ENCODE data around the gene TPST2.

The TPST2 gene

DNA sequence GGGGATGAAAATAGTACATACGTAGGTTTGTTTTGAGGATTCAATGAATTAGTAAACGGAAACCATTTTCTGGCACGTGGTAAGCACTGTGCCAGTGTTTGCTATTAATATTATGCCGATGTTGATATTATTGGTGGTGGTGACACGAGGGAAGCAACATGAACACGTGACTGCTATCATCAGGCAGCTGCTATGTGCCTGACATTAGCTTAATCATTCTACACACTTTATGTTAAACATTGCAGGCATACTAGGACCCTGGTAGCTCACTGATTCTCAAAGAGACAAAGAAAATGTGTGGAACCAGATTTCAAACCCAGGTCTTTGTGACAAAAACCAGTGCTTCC is 105.6 kb downstream of the TPST2 start:
- peak overlapping the region; percentile 62 for H3K4me3 ChIP-seq (ENCODE audit: severe bottlenecking)
- H3K4me1 ChIP-seq (ENCODE audit: insufficient read depth, poor library complexity, severe bottlenecking) = peaks cover 13% of the 10 kb centered on the region
- H3K9me3 ChIP-seq (ENCODE audit: severe bottlenecking) = no peaks in the 10 kb centered on the region
- TF ChIP-seq, protein P1, sequence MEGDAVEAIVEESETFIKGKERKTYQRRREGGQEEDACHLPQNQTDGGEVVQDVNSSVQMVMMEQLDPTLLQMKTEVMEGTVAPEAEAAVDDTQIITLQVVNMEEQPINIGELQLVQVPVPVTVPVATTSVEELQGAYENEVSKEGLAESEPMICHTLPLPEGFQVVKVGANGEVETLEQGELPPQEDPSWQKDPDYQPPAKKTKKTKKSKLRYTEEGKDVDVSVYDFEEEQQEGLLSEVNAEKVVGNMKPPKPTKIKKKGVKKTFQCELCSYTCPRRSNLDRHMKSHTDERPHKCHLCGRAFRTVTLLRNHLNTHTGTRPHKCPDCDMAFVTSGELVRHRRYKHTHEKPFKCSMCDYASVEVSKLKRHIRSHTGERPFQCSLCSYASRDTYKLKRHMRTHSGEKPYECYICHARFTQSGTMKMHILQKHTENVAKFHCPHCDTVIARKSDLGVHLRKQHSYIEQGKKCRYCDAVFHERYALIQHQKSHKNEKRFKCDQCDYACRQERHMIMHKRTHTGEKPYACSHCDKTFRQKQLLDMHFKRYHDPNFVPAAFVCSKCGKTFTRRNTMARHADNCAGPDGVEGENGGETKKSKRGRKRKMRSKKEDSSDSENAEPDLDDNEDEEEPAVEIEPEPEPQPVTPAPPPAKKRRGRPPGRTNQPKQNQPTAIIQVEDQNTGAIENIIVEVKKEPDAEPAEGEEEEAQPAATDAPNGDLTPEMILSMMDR (IDR thresholded peaks at IDR 0.05; ENCODE audit: poor library complexity, severe bottlenecking) = no peak
- no peak for DNase-seq (ENCODE audit: low spot score)
- H3K27ac ChIP-seq (ENCODE audit: poor library complexity, severe bottlenecking) = peak overlapping the region; percentile 72
- H3K27me3 ChIP-seq (ENCODE audit: insufficient read depth, poor library complexity, severe bottlenecking) = no peaks in the 10 kb centered on the region
- H3K36me3 ChIP-seq (ENCODE audit: low read depth) = peaks cover 35% of the 10 kb centered on the region
- no peak for ATAC-seq (ENCODE audit: low read depth)

DNA sequence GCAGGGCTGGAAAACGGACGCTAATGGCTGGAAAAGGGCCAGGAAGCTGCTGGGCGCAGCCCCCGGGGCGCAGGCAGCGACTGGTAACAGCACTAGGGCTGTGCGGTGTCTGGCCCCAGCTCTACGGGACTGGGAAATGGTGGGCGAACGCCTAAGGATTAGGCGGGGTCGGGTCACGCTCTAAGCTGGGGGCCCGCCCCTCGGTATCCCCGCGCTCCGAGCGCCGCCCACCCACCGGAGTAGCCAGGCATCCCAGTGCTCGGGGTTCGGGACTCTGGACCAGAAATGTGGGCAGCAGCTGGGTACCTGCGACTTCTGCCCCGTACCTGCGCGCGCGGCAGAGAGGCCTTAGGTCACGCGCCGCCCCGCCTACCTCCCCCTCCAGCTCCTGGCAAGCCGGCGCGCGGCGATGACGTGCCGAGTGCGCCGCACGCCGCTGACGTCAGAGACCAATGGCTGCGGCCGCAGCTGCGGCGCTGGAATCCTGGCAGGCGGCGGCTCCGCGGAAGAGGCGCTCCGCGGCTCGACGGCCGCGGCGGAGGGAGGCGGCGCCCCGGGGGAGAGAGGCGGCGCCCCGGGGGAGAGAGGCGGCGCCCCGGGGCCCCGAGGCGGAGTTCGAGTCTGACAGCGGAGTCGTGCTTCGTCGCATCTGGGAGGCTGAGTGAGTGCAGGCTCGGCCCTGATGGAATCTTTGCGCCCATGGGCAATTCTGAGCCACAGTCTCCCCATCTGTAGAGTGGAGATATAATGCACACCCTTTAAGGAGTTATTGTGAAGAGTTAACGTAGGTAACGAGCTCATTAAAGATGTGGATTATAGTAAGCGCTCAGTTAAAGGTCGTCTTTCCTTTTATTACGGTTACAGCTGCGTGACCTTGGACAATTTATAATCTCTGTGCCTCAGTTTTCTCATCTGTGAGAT is 106.2 kb downstream of the TPST2 start, which contains the start of the genes HPS4 and SRRD:
Gene HPS4 (minus strand): TSS at position 345 of the 921 bp plus-strand sequence. CDS start 2,021 bp downstream, outside the sequence.
Gene SRRD (plus strand): TSS at position 439 of the 921 bp plus-strand sequence. CDS start 14 bp downstream, at position 453.
- Histone ChIP-seq H3K36me3 (ENCODE audit: low read depth) (peaks cover 32% of the 10 kb centered on the region), H3K27me3 (ENCODE audit: insufficient read depth, poor library complexity, severe bottlenecking) (no peaks in the 10 kb centered on the region), H3K4me3 (ENCODE audit: severe bottlenecking) (peak within 1 kb of the TSS; percentile 62), H3K4me1 (ENCODE audit: insufficient read depth, poor library complexity, severe bottlenecking) (peaks cover 19% of the 10 kb centered on the region), H3K9me3 (ENCODE audit: severe bottlenecking) (no peaks in the 10 kb centered on the region), H3K27ac (ENCODE audit: poor library complexity, severe bottlenecking) (peak within 1 kb of the TSS; percentile 72)
- peak; percentile 67 for ATAC-seq (ENCODE audit: low read depth)
- DNase-seq (ENCODE audit: low spot score) = peak; percentile 87
- TF ChIP-seq, protein P1 (IDR thresholded peaks at IDR 0.05; ENCODE audit: poor library complexity, severe bottlenecking) = no peak

DNA sequence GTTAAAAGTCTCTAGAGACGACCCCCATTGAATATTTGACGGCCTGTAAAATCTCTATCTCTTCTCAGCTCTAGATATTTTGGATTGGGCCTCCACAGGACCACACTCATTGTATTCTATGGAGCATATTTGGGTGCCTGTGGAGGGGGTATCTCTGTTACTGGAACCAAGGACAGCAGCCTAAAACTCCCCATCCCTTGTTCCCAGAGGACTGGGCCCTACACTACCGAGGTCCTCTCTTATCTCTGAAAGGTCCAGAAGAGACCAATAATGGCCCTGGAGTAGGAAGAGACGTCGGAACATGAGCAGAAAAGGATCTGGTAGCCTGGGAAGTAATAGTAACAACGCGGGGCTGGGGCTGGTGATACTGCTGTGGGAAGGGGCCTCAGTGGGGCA is 106.9 kb downstream of the TPST2 start:
- no peaks in the 10 kb centered on the region for H3K27me3 ChIP-seq (ENCODE audit: insufficient read depth, poor library complexity, severe bottlenecking)
- H3K4me3 ChIP-seq (ENCODE audit: severe bottlenecking) = peak overlapping the region; percentile 62
- H3K27ac ChIP-seq (ENCODE audit: poor library complexity, severe bottlenecking) = peak overlapping the region; percentile 72
- DNase-seq (ENCODE audit: low spot score) (no peak), ATAC-seq (ENCODE audit: low read depth) (peak; percentile 3; the same call in 2 of the 3 replicates)
- TF ChIP-seq, protein P1 (IDR thresholded peaks at IDR 0.05; ENCODE audit: poor library complexity, severe bottlenecking) = no peak
- H3K9me3 ChIP-seq (ENCODE audit: severe bottlenecking) = no peaks in the 10 kb centered on the region
- H3K36me3 ChIP-seq (ENCODE audit: low read depth) = peaks cover 32% of the 10 kb centered on the region
- peaks cover 21% of the 10 kb centered on the region for H3K4me1 ChIP-seq (ENCODE audit: insufficient read depth, poor library complexity, severe bottlenecking)

DNA sequence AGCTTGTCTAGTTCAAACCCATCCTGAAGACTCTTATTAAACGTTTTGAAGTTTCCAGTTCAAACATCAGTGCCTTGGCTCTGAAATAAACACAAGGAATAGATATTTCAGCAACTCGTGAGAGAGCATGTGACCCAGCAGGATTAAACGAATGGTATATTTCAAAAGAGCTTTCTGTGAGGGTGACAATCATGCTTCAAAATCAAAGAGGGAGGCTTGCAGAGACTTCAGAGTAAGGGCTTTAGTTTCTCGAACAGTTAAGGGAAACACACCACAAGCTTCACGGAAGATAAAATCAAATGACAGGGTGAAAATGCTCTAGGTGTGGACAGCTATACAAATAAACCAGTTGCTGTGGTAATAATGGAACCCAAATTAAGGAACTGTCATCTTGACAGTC is 107.8 kb downstream of the TPST2 start:
- no peaks in the 10 kb centered on the region for H3K27me3 ChIP-seq (ENCODE audit: insufficient read depth, poor library complexity, severe bottlenecking)
- TF ChIP-seq, protein P1 (IDR thresholded peaks at IDR 0.05; ENCODE audit: poor library complexity, severe bottlenecking) = no peak
- H3K36me3 ChIP-seq (ENCODE audit: low read depth) = peaks cover 32% of the 10 kb centered on the region
- H3K4me1 ChIP-seq (ENCODE audit: insufficient read depth, poor library complexity, severe bottlenecking) = peaks cover 29% of the 10 kb centered on the region
- no peak for ATAC-seq (ENCODE audit: low read depth)
- H3K9me3 ChIP-seq (ENCODE audit: severe bottlenecking) = no peaks in the 10 kb centered on the region
- no peak for DNase-seq (ENCODE audit: low spot score)
- H3K27ac ChIP-seq (ENCODE audit: poor library complexity, severe bottlenecking) = peak overlapping the region; percentile 72
- no peak overlapping the region for H3K4me3 ChIP-seq (ENCODE audit: severe bottlenecking)
